K562 (cell line): ENCODE data around the gene SRBD1.

Experiments used
- GTF2F1 ChIP-seq: IDR thresholded peaks from 2 replicates; pipeline ENCODE4 v1.6.1; 2011; ENCODE audit warnings: low read depth, low read length, improper control_type of control experiment
- MAFG ChIP-seq: fragments of 450-650 bp; conservative IDR thresholded peaks from 2 replicates; pipeline ENCODE4 v1.6.1; 2016; ENCODE audit warnings: missing genetic modification characterization, missing compliant biosample characterization
- MYC ChIP-seq, 2 experiments: fragments of 250-450 bp in 1 of 2; sonication (Bioruptor Pico) in 1 of 2; IDR thresholded peaks; 2 replicates each; pipeline versions ENCODE4 v1.5.1 to v1.6.1; 2012 to 2021; ENCODE audit warnings: low read depth in 2 of 2, borderline replicate concordance in 1 of 2, improper control_type of control experiment in 1 of 2, low read length in 1 of 2, mild to moderate bottlenecking in 1 of 2, moderate library complexity in 1 of 2
- NRF1 ChIP-seq, 2 experiments: fragments of 450-650 bp; IDR thresholded peaks in 1 of 2; conservative IDR thresholded peaks in 1 of 2; 2 replicates each; pipeline ENCODE4 v1.6.1; 2014; ENCODE audit warnings: mild to moderate bottlenecking in 2 of 2
- PML ChIP-seq: IDR thresholded peaks from 2 replicates; pipeline ENCODE4 v1.6.1; 2012; ENCODE audit warnings: low read length, inconsistent platforms
- POLR2AphosphoS5 ChIP-seq: IDR thresholded peaks from 2 replicates; pipeline ENCODE4 v1.6.1; 2011; ENCODE audit warnings: mild to moderate bottlenecking, low read depth, low read length, moderate library complexity; ENCODE audit not compliant: control insufficient read depth, insufficient read depth
- SREBF2 ChIP-seq: sonication (generic); formaldehyde crosslinking; IDR thresholded peaks from 2 replicates; pipeline ENCODE4 v1.4.0; 2020; ENCODE audit warnings: mild to moderate bottlenecking, missing genetic modification reagents
- TAF1 ChIP-seq: IDR thresholded peaks from 2 replicates; pipeline ENCODE4 v1.6.1; 2011; ENCODE audit warnings: mild to moderate bottlenecking, low read length, moderate library complexity; ENCODE audit not compliant: insufficient read depth, control insufficient read depth, severe bottlenecking; ENCODE audit errors: extremely low read depth
- ZNF609 ChIP-seq: sonication (generic); formaldehyde crosslinking; IDR thresholded peaks from 2 replicates; pipeline ENCODE4 v1.8.1; 2023; ENCODE audit warnings: missing genetic modification reagents, mild to moderate bottlenecking, borderline replicate concordance
- TF ChIP-seq, protein P1 (sequence below), 3 experiments: IDR thresholded peaks in 2 of 3; conservative IDR thresholded peaks in 1 of 3; 2 replicates each; pipeline ENCODE4 v1.5.1; 2011 to 2012; ENCODE audit warnings: low read length in 3 of 3, mild to moderate bottlenecking in 3 of 3, control low read depth in 2 of 3, improper control_type of control experiment in 1 of 3, inconsistent platforms in 1 of 3, low read depth in 1 of 3, mixed read lengths in 1 of 3, moderate library complexity in 1 of 3; ENCODE audit not compliant: insufficient read depth in 2 of 3
- TF ChIP-seq, protein P2 (sequence below): sonication (generic); formaldehyde crosslinking; IDR thresholded peaks from 2 replicates; pipeline ENCODE4 v1.8.0; 2023; ENCODE audit warnings: mild to moderate bottlenecking, missing genetic modification reagents

GRCh38 chr2:45595721-45596435 lies 15.2 kb downstream of the SRBD1 start:
- TF ChIP-seq TAF1 (no peak), SREBF2 (CRISPR knock-in tag) (no peak), GTF2F1 (no peak), PML (no peak), NRF1 (conservative IDR thresholded peaks at IDR 0.05 in 1 of 2, IDR thresholded peaks at IDR 0.05 in 1 of 2) (no peak), ZNF609 (CRISPR knock-in tag) (no peak), POLR2AphosphoS5 (no peak), MAFG (tag) (no peak), MYC (IDR thresholded peaks at IDR 0.05; ENCODE audit: low read depth, low read length) (no peak), MYC (CRISPR knock-in tag; IDR thresholded peaks at IDR 0.05; ENCODE audit: borderline replicate concordance, low read depth) (no peak)
- TF ChIP-seq, protein P1, sequence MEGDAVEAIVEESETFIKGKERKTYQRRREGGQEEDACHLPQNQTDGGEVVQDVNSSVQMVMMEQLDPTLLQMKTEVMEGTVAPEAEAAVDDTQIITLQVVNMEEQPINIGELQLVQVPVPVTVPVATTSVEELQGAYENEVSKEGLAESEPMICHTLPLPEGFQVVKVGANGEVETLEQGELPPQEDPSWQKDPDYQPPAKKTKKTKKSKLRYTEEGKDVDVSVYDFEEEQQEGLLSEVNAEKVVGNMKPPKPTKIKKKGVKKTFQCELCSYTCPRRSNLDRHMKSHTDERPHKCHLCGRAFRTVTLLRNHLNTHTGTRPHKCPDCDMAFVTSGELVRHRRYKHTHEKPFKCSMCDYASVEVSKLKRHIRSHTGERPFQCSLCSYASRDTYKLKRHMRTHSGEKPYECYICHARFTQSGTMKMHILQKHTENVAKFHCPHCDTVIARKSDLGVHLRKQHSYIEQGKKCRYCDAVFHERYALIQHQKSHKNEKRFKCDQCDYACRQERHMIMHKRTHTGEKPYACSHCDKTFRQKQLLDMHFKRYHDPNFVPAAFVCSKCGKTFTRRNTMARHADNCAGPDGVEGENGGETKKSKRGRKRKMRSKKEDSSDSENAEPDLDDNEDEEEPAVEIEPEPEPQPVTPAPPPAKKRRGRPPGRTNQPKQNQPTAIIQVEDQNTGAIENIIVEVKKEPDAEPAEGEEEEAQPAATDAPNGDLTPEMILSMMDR (IDR thresholded peaks at IDR 0.05 in 2 of 3, conservative IDR thresholded peaks at IDR 0.05 in 1 of 3; ENCODE audit: insufficient read depth in 2 of 3, low read depth in 1 of 3, low read length in 3 of 3), result no peak
- TF ChIP-seq, protein P2, sequence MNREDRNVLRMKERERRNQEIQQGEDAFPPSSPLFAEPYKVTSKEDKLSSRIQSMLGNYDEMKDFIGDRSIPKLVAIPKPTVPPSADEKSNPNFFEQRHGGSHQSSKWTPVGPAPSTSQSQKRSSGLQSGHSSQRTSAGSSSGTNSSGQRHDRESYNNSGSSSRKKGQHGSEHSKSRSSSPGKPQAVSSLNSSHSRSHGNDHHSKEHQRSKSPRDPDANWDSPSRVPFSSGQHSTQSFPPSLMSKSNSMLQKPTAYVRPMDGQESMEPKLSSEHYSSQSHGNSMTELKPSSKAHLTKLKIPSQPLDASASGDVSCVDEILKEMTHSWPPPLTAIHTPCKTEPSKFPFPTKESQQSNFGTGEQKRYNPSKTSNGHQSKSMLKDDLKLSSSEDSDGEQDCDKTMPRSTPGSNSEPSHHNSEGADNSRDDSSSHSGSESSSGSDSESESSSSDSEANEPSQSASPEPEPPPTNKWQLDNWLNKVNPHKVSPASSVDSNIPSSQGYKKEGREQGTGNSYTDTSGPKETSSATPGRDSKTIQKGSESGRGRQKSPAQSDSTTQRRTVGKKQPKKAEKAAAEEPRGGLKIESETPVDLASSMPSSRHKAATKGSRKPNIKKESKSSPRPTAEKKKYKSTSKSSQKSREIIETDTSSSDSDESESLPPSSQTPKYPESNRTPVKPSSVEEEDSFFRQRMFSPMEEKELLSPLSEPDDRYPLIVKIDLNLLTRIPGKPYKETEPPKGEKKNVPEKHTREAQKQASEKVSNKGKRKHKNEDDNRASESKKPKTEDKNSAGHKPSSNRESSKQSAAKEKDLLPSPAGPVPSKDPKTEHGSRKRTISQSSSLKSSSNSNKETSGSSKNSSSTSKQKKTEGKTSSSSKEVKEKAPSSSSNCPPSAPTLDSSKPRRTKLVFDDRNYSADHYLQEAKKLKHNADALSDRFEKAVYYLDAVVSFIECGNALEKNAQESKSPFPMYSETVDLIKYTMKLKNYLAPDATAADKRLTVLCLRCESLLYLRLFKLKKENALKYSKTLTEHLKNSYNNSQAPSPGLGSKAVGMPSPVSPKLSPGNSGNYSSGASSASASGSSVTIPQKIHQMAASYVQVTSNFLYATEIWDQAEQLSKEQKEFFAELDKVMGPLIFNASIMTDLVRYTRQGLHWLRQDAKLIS (CRISPR knock-in tag), result no peak
